Lung (tissue), 12 donors: ENCODE data around the gene ENPP1. TPM values are rescaled to one million over a fixed set of nuclear protein-coding genes. Genes with fewer than 3 reads are reported as not detected.
"Not testable (repeated sequence)": the region's sequence is repeated elsewhere in the genome, so short reads cannot be mapped to it uniquely, and the experiment has no call there.

Experiments
- ATAC-seq: fragments of 200-7000 bp; cut with Tn5 transposase; one replicate; pipeline ENCODE4 v1.9.1; 2020; ENCODE audit warnings: moderate number of reproducible peaks; ENCODE audit not compliant: insufficient read depth, low FRiP score
- DNase-seq, 3 donors: peaks; one replicate each; pipeline ENCODE4 v3.0.0-alpha.2; 2013 to 2017
- H3K27ac ChIP-seq, 2 donors: one replicate each; pipeline ENCODE4 v1.5.1; 2013; ENCODE audit warnings: mild to moderate bottlenecking in 2 of 2, moderate library complexity in 2 of 2, control low read depth in 1 of 2, inconsistent platforms in 1 of 2, low read depth in 1 of 2, low read length in 1 of 2
- H3K27me3 ChIP-seq, 3 donors: one replicate each; pipeline ENCODE4 v1.5.1; 2013; ENCODE audit warnings: low read length in 2 of 3; ENCODE audit not compliant: control insufficient read depth in 3 of 3, insufficient read depth in 3 of 3
- H3K36me3 ChIP-seq, 4 donors: one replicate each; pipeline ENCODE4 v1.5.1; 2013; ENCODE audit warnings: low read length in 4 of 4, mild to moderate bottlenecking in 1 of 4, moderate library complexity in 1 of 4; ENCODE audit not compliant: control insufficient read depth in 4 of 4, insufficient read depth in 4 of 4
- H3K4me1 ChIP-seq, 5 donors: one replicate each; pipeline ENCODE4 v1.5.1; 2013; ENCODE audit warnings: low read length in 5 of 5, mild to moderate bottlenecking in 2 of 5, moderate library complexity in 1 of 5; ENCODE audit not compliant: control insufficient read depth in 5 of 5, insufficient read depth in 5 of 5
- H3K4me3 ChIP-seq: one replicate; pipeline ENCODE4 v1.5.1; 2013; ENCODE audit warnings: mild to moderate bottlenecking, control low read depth, moderate library complexity
- H3K9ac ChIP-seq, 2 donors: one replicate each; pipeline ENCODE4 v1.5.1; 2013; ENCODE audit warnings: low read length in 2 of 2, control low read depth in 1 of 2; ENCODE audit not compliant: insufficient read depth in 1 of 2
- H3K9me3 ChIP-seq, 4 donors: one replicate each; pipeline ENCODE4 v1.5.1; 2013; ENCODE audit warnings: low read length in 3 of 4, mild to moderate bottlenecking in 1 of 4, moderate library complexity in 1 of 4; ENCODE audit not compliant: control insufficient read depth in 4 of 4, insufficient read depth in 3 of 4
- WGBS, 2 donors: extraction: QIAGEN DNeasy Blood & Tissue Kit; methylation state at CpG; one replicate each; pipeline ENCODE4 v1.1.7; 2013; 5-methylcytosine and 5-hydroxymethylcytosine counted together
- polyA plus RNA-seq, 2 donors: library from polyadenylated mRNA; stranded (reverse); fragments of 200-250 nt; gene quantifications; one replicate each; pipeline ENCODE4 v1.2.1, GENCODE V29; 2013
- total RNA-seq, 2 donors: library from RNA; depleted of rRNA in 1 of 2; stranded (reverse); fragments of >200 nt in 1 of 2; gene quantifications; one replicate each; pipeline ENCODE4 v1.2.1, GENCODE V29; 2014 to 2021
- TF ChIP-seq, protein P1 (sequence below): IDR thresholded peaks from 2 replicates; pipeline ENCODE4 v1.5.1; 2012; ENCODE audit warnings: mild to moderate bottlenecking; ENCODE audit errors: control extremely low read depth, extremely low read depth
- donor health status: control.
- donor health status: control.
- donor health status: Bipolar disorder and iron deficiency.
- donor health status: healthy.
- donor health status: DM: yes; HTN: yes; CAD: no.

The ENPP1 gene
- total and polyA plus RNA-seq, 4 donors: 0.21 to 7.3 (median 0.82) TPM

- TF ChIP-seq, protein P1, sequence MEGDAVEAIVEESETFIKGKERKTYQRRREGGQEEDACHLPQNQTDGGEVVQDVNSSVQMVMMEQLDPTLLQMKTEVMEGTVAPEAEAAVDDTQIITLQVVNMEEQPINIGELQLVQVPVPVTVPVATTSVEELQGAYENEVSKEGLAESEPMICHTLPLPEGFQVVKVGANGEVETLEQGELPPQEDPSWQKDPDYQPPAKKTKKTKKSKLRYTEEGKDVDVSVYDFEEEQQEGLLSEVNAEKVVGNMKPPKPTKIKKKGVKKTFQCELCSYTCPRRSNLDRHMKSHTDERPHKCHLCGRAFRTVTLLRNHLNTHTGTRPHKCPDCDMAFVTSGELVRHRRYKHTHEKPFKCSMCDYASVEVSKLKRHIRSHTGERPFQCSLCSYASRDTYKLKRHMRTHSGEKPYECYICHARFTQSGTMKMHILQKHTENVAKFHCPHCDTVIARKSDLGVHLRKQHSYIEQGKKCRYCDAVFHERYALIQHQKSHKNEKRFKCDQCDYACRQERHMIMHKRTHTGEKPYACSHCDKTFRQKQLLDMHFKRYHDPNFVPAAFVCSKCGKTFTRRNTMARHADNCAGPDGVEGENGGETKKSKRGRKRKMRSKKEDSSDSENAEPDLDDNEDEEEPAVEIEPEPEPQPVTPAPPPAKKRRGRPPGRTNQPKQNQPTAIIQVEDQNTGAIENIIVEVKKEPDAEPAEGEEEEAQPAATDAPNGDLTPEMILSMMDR: no peak
- Histone ChIP-seq H3K36me3 (no peaks in the 10 kb centered on the region), H3K9me3 (no peaks in the 10 kb centered on the region), H3K27me3 (no peaks in the 10 kb centered on the region), H3K27ac (no peak overlapping the region), H3K9ac (no peak overlapping the region), H3K4me3 (no peak overlapping the region), H3K4me1 (no peaks in the 10 kb centered on the region)
- 60 to 63% methylated on average over 2 of the region's 2 CpGs for WGBS, 2 donors
- DNase-seq: no peak
- ATAC-seq: no peak
Observed at GRCh38 chr6:131858765-131859415, 51.1 kb downstream of the ENPP1 start.

DNA sequence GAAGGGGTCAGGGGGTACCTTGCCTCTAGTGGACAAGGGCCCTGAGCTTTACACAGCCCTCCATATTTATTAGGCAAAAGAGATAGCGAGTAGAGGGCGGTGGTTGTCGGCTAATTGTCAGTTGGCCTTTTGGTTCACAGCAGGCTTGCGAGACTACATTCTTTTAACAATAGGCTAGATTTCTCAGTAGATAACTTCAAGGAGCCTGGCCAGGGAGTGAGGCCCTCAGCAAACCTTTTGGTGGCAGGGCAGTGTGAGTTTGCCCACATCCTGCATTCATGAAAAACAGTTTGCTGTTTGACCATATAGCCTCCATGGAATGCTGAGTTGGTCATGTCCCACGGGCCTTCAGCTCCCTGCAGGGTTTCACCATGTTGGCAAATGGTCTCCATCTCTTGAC is 51.8 kb downstream of the ENPP1 start:
- not testable (repeated sequence) for DNase-seq, ATAC-seq, H3K27me3 ChIP-seq, H3K4me3 ChIP-seq, H3K9me3 ChIP-seq, H3K4me1 ChIP-seq, H3K9ac ChIP-seq, H3K27ac ChIP-seq, H3K36me3 ChIP-seq
- 89% methylated on average over 5 of the region's 5 CpGs for WGBS, 2 donors

DNA sequence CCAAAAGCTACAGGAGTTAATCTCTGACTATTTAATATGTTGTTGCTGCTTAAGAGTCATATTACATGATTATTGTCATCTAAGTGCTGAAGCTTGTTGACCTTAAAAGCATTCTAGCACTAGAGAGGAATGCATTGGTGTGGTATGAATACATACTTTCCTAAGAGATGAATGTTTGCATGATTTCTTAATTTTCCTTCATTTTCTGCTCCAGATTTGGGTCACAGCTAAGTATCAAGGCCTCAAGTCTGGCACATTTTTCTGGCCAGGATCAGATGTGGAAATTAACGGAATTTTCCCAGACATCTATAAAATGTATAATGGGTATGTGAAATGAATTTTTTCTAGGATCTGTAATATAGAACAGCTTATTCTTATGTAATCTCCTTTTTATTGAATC is 53.6 kb downstream of the ENPP1 start:
- Histone ChIP-seq H3K9ac (no peak overlapping the region), H3K9me3 (no peaks in the 10 kb centered on the region), H3K27me3 (no peaks in the 10 kb centered on the region), H3K36me3 (no peaks in the 10 kb centered on the region), H3K4me3 (no peak overlapping the region), H3K4me1 (no peaks in the 10 kb centered on the region), H3K27ac (no peak overlapping the region)
- TF ChIP-seq, protein P1: no peak
- no peak for ATAC-seq
- no peak for DNase-seq
- WGBS, 2 donors: 83 to 91% methylated on average over 1 of the region's 1 CpG

DNA sequence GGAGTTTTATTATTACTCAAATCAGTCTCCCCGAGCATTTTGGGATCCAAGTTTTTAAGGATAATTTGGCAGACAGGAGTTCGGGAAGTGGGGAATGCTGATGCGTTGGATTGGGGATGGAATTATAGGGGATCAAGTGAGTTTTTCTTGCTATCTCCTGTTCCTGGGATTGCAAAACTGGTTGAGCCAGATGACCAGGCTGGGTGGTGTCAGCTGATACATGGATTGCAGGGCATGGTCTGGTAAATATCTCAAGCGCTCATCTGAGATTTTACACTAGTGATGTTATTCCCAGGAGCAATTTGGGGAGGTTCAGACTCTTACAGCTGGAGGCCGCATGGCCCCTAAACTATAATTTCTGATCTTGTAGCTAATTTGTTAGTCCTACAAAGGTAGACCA is 54.7 kb downstream of the ENPP1 start:
- WGBS, 2 donors: 91 to 94% methylated on average over 5 of the region's 5 CpGs
- Histone ChIP-seq H3K27me3 (no peaks in the 10 kb centered on the region), H3K4me1 (no peaks in the 10 kb centered on the region), H3K9ac (no peak overlapping the region), H3K9me3 (no peaks in the 10 kb centered on the region), H3K4me3 (no peak overlapping the region), H3K36me3 (no peaks in the 10 kb centered on the region), H3K27ac (no peak overlapping the region)
- ATAC-seq (no peak), DNase-seq (no peak)
- TF ChIP-seq, protein P1: no peak
